PC-9 (cell line): ENCODE data around the gene TFE3. TPM values are rescaled to one million over a fixed set of nuclear protein-coding genes. Genes with fewer than 3 reads are reported as not detected.

Source experiments
- BruUV-seq: library from RNA; stranded (reverse); fragments of 400-500 nt; replicated peaks from 2 replicates; lab custom pipeline; 2021; lab: Mats Ljungman, UMichigan
- CTCF ChIA-PET: fragments of 300-600 bp; sonication (Branson Sonifier 250); formaldehyde crosslinking; loops from one replicate; lab custom pipeline; 2022; ENCODE audit warnings: antibody characterized with exemption; lab: Charles Lee
- POLR2A ChIA-PET: fragments of 300-600 bp; sonication (Branson Sonifier 250); formaldehyde crosslinking; loops from one replicate; lab custom pipeline; 2022; ENCODE audit warnings: antibody characterized with exemption; ENCODE audit not compliant: unreplicated experiment; lab: Charles Lee
- DNase-seq, 2 experiments: peaks; one replicate each; pipeline versions ENCODE4 v3.0.0 to v3.0.0-alpha.2; 2015 to 2022; ENCODE audit warnings: mixed read lengths in 1 of 2
- H2AFZ ChIP-seq: fragments of 200-600 bp; sonication (generic); 2 replicates; pipeline ENCODE4 v1.8.1; 2017; ENCODE audit warnings: antibody characterized with exemption
- H3F3A ChIP-seq: fragments of 200-600 bp; sonication (generic); 2 replicates; pipeline ENCODE4 v1.8.1; 2017; ENCODE audit warnings: antibody characterized with exemption, mild to moderate bottlenecking, low read depth; ENCODE audit not compliant: insufficient read depth
- H3K27ac ChIP-seq: fragments of 200-600 bp; sonication (generic); 2 replicates; pipeline ENCODE4 v1.6.1; 2016; ENCODE audit warnings: mixed run types
- H3K27me3 ChIP-seq: fragments of 200-600 bp; sonication (generic); 2 replicates; pipeline ENCODE4 v1.6.1; 2016; ENCODE audit warnings: low read depth, mixed run types; ENCODE audit not compliant: insufficient read depth
- H3K36me3 ChIP-seq: fragments of 200-600 bp; sonication (generic); 2 replicates; pipeline ENCODE4 v1.6.1; 2016; ENCODE audit warnings: low read depth, mixed run types
- H3K4me1 ChIP-seq: fragments of 200-600 bp; sonication (generic); replicated peaks from 2 replicates; pipeline ENCODE4 v1.6.1; 2016; ENCODE audit warnings: mixed run types; ENCODE audit not compliant: insufficient read depth
- H3K4me2 ChIP-seq: fragments of 200-600 bp; sonication (generic); 2 replicates; pipeline ENCODE4 v1.6.1; 2017; ENCODE audit warnings: mixed run types
- H3K4me3 ChIP-seq: fragments of 200-600 bp; sonication (generic); 2 replicates; pipeline ENCODE4 v1.6.1; 2016; ENCODE audit warnings: mixed run types
- H3K79me2 ChIP-seq: fragments of 200-600 bp; sonication (generic); 2 replicates; pipeline ENCODE4 v1.6.1; 2017; ENCODE audit warnings: low read depth, mixed run types
- H3K9me2 ChIP-seq: fragments of 200-600 bp; sonication (generic); 2 replicates; pipeline ENCODE4 v1.8.1; 2017; ENCODE audit warnings: mild to moderate bottlenecking; ENCODE audit not compliant: insufficient read depth
- H3K9me3 ChIP-seq: fragments of 200-600 bp; sonication (generic); 2 replicates; pipeline ENCODE4 v1.8.1; 2016; ENCODE audit warnings: low read depth; ENCODE audit not compliant: insufficient read depth
- H4K20me1 ChIP-seq: fragments of 200-600 bp; sonication (generic); 2 replicates; pipeline ENCODE4 v1.8.1; 2017; ENCODE audit not compliant: insufficient read depth
- CTCF ChIP-seq: fragments of 200-600 bp; sonication (generic); conservative IDR thresholded peaks from 2 replicates; pipeline ENCODE4 v1.6.1; 2017; ENCODE audit warnings: mixed run types, antibody characterized with exemption, mild to moderate bottlenecking, moderate library complexity
- EZH2 ChIP-seq: fragments of 200-600 bp; sonication (generic); IDR thresholded peaks from 2 replicates; pipeline ENCODE4 v1.8.0; 2017; ENCODE audit warnings: antibody characterized with exemption, low read depth
- intact Hi-C: fragments of 100-400 bp; cut with micrococcal nuclease; formaldehyde crosslinking; loops from one replicate; pipeline ENCODE4 v1.10.0; 2022; ENCODE audit not compliant: unreplicated experiment
- total RNA-seq: library from RNA; stranded (reverse); gene quantifications from 2 replicates; pipeline ENCODE4 v1.2.3, GENCODE V29; 2021

TFE3 gene
- total RNA-seq, 1 experiment from 2014 or later = 33.7 TPM

- no peak overlapping the region for H3K4me3 ChIP-seq
- ChIA-PET POLR2A (no interaction called here), CTCF (interaction anchor here (0.6 kb wide), 1 partner anchor 451 kb away, joined by 3 read pairs; no protein-coding TSS in a partner anchor)
- no peak for DNase-seq
- H3K4me2 ChIP-seq = no peak overlapping the region
- no peaks in the 10 kb centered on the region for H3K36me3 ChIP-seq
- no peaks in the 10 kb centered on the region for H3K27me3 ChIP-seq
- no peaks in the 10 kb centered on the region for H3F3A ChIP-seq
- no peaks in the 10 kb centered on the region for H3K9me2 ChIP-seq
- no TSS peak for BruUV-seq
- no peak overlapping the region for H2AFZ ChIP-seq
- H3K27ac ChIP-seq = no peak overlapping the region
- no peaks in the 10 kb centered on the region for H3K9me3 ChIP-seq
- 0 out of 2 replicates have a peak, but pooled peaks cover 6% of the 10 kb centered on the region for H3K79me2 ChIP-seq
- intact Hi-C loops = no loop called here
- H3K4me1 ChIP-seq = no peaks in the 10 kb centered on the region
- no peak for TF ChIP-seq CTCF
- H4K20me1 ChIP-seq = no peaks in the 10 kb centered on the region
These were observed 45.3 kb downstream of the TFE3 start for GRCh38 chrX:48997865-48998264.

GRCh38 chrX:48997455-48997854 lies 45.7 kb downstream of the TFE3 start:
- Histone ChIP-seq H4K20me1 (no peaks in the 10 kb centered on the region), H2AFZ (no peak overlapping the region), H3K9me2 (no peaks in the 10 kb centered on the region), H3K27me3 (no peaks in the 10 kb centered on the region), H3F3A (no peaks in the 10 kb centered on the region), H3K79me2 (0 out of 2 replicates have a peak, but pooled peaks cover 6% of the 10 kb centered on the region), H3K4me2 (no peak overlapping the region), H3K27ac (no peak overlapping the region), H3K36me3 (no peaks in the 10 kb centered on the region), H3K4me3 (no peak overlapping the region), H3K9me3 (no peaks in the 10 kb centered on the region), H3K4me1 (no peaks in the 10 kb centered on the region)
- BruUV-seq = no TSS peak
- DNase-seq = no peak
- ChIA-PET POLR2A (no interaction called here), CTCF (no interaction called here)
- intact Hi-C loops = no loop called here
- TF ChIP-seq EZH2 (no peak), CTCF (no peak)

GRCh38 chrX:48996969-48997368 lies 46.2 kb downstream of the TFE3 start:
- intact Hi-C loops = no loop called here
- no peak overlapping the region for H3K4me3 ChIP-seq
- 0 out of 2 replicates have a peak, but pooled peaks cover 6% of the 10 kb centered on the region for H3K79me2 ChIP-seq
- TF ChIP-seq CTCF = no peak
- TF ChIP-seq EZH2 = no peak
- H3K9me2 ChIP-seq = no peaks in the 10 kb centered on the region
- no peaks in the 10 kb centered on the region for H3K36me3 ChIP-seq
- BruUV-seq = no TSS peak
- ChIA-PET POLR2A (no interaction called here), CTCF (no interaction called here)
- no peaks in the 10 kb centered on the region for H3F3A ChIP-seq
- H3K9me3 ChIP-seq = no peaks in the 10 kb centered on the region
- H2AFZ ChIP-seq = no peak overlapping the region
- no peak for DNase-seq
- no peak overlapping the region for H3K27ac ChIP-seq
- no peaks in the 10 kb centered on the region for H3K27me3 ChIP-seq
- H3K4me2 ChIP-seq = no peak overlapping the region
- no peaks in the 10 kb centered on the region for H3K4me1 ChIP-seq
- no peaks in the 10 kb centered on the region for H4K20me1 ChIP-seq
